HG03135 (cell line): ENCODE data around the gene B4GAT1.
"Not testable (repeated sequence)": the region's sequence is repeated elsewhere in the genome, so short reads cannot be mapped to it uniquely, and the experiment has no call there.

Experiments used
- ATAC-seq: cut with Tn5 transposase; IDR thresholded peaks from one replicate; pipeline ENCODE4 v1.9.1; 2021; ENCODE audit warnings: mild to moderate bottlenecking, moderate library complexity; ENCODE audit not compliant: unreplicated experiment

B4GAT1 gene

DNA sequence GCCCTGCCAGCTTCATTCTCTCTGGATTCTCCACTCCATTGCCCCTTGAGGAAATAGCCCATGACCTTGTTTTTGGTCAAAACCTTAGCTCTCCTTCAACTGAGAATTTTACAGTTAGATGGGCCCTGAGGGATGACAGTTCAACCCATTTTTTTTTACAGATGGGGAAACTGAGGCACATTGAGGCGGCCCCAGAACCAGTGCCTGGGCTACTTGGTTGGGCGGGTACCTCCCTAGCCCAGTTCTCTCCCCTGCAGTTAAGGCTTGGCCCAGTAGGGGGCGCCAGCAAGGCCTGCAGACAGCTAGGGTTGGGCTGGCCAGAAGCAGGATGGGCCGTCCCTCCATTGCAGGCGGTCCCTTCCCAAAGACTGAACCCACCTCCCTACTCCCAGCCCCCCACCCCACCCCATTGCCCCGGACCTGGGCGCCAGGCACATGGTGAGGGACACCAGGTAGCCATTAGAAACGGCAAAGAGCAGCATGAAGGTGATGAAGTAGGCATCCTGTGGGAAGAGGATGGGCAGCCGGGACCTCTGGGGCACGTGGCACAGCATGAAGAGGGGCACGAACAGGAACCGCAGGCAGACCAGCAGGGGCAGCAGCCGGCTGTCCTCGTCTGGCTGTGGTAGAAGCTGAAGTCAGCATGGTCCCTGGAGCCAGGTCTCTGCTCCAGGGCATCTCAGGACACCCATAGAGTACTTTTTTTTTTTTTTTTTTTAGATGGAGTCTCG is 16.5 kb upstream of the B4GAT1 start:
- ATAC-seq, result no peak

GRCh38 chr11:66363187-66363601 is 15.8 kb upstream of the B4GAT1 start:
- ATAC-seq, result no peak

- ATAC-seq, result no peak
Observed at GRCh38 chr11:66362481-66363147, 15.2 kb upstream of the B4GAT1 start.

- no peak for ATAC-seq
Observed at GRCh38 chr11:66361502-66361941, 14.1 kb upstream of the B4GAT1 start.

DNA sequence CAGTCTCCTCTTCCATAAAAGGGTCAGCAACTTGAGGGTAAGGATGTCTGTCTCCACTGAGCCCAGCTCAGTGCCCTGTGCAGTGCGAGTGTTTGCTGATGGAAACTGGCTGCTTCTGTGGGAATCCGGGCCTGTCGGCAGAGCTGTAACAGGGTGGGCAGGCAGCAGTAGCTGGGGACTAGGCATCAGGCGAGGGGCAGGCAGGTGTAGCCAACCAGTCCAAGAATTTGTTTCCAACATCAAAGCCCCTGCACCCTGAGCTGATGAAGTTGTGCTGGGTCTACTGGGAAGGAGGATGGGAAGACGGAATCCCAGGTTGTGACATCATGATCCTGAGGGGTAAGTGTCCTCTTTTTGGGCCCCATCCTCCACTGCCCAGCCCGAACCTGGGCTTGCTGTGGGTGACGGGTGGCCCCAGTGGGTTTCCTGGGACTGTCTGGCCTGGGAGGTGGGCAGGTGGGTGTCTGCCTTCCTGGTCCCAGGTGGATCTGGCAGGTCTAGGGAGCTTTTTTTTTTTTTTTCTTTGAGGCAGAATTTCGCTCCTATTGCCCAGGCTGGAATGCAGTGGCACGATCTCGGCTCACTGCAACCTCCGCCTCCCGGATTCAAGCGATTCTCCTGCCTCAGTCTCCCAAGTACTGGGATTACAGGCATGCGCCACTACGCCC is 13.1 kb upstream of the B4GAT1 start:
- no peak for ATAC-seq

DNA sequence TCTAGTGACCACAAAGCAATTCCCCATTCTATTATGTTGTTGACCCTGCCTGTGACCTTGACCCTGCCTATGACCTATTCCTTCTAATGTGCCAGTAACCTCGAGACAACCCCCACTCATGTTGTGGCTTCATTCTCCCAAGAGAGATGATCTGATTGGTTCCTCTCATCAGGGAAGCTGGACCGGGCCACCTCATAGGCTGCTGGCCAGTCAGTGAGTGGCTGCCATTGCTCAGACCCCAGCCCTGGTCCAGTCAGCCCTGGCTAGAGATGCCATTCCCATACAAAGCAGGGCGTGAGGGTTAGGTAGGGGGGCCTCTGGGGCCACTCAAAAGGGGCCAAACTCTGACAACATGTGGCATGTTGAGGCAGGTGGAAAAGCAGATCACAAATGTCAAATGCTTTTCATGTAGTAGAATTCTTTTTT is 12.2 kb upstream of the B4GAT1 start:
- ATAC-seq, result no peak

DNA sequence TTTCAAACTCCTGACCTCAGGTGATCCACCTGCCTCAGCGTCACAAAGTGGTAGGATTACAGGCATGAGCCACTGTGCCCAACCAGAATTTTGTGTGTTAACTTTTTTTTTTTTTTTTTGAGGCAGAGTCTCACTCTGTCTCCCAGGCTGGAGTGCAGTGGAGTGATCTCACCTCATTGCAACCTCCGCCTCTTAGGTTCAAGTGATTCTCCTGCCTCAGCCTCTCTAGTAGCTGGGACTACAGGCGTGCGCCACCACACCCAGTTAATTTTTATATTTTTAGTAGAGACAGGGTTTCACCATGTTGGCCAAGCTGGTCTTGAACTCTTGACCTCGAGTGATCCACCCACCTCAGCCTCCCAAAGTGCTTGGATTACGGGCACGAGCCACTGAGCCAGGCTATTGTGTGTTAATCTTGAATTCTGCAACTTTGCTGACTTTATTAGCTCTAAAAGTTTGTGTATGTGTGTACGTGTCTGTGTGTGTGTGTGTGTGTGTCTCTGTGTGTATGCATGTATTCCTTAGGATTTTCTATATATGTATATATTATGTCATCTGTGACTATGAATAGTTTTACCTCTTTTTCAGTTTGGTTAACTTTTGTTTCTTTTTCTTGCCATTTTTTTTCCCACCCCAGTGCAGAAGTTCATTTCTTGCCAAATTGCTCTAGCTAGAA is 3.3 kb upstream of the B4GAT1 start:
- not testable (repeated sequence) for ATAC-seq

- ATAC-seq, result no peak
Observed at GRCh38 chr11:66349084-66349386, 1.6 kb upstream of the B4GAT1 start.

GRCh38 chr11:66346476-66347424 is 679 bp downstream of the B4GAT1 start:
- ATAC-seq, result no peak

- ATAC-seq, result peak; percentile 3
Observed at GRCh38 chr11:66345316-66345649, 2.1 kb downstream of the B4GAT1 start.

DNA sequence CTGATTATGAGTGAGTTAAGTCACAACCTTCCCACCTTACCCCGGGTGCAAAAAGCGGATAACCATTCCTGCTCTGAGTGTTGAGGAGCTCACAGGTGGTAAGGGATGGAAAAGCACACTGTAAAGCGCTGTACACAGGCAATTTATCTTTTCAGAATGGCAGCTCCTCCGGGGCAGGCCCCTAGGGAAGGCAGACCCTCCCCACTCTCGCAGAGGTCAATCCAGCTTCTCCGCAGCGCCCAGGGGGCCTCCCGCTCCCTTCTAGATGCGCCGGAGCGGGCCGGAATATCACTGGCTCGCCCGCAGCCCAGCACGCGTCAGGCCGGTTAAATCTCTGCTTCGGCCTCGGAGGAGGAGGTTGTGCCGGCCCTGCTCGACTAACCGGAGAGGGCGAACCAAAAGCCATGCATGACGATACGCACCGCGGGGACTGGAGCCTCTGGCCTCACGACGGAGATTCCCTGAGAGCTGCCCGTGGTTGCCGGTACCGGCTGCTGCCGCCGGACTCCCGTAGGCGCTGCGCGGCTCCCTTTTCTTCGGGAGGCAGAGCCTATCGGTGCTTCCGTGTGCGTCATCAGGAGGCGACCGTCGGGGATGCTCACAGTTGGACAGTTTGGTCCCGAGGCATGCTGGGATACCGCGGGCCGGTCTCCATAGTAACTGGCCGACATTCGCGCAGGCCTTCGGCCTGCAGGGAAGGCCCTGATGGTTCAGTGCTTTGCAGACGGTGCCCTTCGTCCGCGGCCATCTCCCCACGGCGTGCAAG is 2.7 kb downstream of the B4GAT1 start, which contains the start of gene BRMS1:
Gene BRMS1 (minus strand): TSS at position 555 of the 766 bp plus-strand sequence. CDS start 2,870 bp downstream, outside the sequence.
- ATAC-seq, result peak; percentile 68

DNA sequence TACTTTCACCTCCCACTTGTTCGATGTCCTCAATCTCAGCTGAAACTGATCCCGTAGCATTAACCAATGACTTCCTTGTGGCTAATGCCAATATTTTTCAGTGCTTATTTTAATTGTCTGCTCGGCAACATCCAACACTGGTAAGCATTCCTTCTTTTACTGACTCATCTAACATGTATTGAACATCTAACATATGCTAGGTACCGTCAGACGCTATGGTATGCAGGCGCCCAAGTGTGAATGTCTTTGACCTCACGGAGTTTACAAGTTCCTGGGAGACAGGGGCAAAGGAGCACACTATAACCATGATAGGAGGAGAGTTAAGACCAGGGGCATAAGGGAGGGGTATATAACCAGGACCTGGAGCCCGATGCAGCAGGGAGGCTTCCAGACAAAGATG is 4.3 kb downstream of the B4GAT1 start:
- ATAC-seq, result no peak

- no peak for ATAC-seq
Observed at GRCh38 chr11:66341502-66342126, 5.8 kb downstream of the B4GAT1 start.

GRCh38 chr11:66340596-66341501 is 6.6 kb downstream of the B4GAT1 start:
- ATAC-seq, result no peak

GRCh38 chr11:66339686-66340483 is 7.5 kb downstream of the B4GAT1 start:
- no peak for ATAC-seq

DNA sequence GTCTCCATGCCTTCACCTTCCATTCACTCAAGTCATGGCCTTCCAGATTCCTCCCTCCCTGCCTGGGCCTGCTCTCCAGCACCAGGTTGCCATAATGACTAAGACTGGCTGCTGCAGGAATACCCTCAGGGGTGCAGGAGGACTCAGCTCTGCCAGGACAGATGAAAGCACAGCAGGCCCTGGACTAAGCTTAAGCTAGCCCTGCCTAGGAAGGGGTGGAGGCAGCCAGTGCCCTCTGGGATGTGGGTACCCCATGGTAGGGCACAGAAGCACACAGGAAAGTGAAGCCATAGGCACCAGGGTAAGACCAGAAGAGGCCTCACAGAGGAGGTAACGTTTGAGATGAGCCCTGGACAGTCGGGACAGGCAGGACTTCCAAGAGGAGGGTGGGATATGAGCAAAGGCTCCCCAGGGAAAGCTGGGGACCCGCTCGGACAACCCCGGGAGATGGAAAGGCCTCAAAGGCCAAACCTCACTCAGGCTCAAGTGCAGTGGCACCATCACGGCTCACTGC is 8.2 kb downstream of the B4GAT1 start:
- ATAC-seq, result no peak
